DMS 273 treated with DMSO at 0.1 percent for 48 hours (cell line): Measurements from ENCODE around the gene SAP130.

Experiments used
- DNase-seq: peaks from one replicate; lab custom pipeline; 2025; lab: John Stamatoyannopoulos, UW

SAP130 gene

DNA sequence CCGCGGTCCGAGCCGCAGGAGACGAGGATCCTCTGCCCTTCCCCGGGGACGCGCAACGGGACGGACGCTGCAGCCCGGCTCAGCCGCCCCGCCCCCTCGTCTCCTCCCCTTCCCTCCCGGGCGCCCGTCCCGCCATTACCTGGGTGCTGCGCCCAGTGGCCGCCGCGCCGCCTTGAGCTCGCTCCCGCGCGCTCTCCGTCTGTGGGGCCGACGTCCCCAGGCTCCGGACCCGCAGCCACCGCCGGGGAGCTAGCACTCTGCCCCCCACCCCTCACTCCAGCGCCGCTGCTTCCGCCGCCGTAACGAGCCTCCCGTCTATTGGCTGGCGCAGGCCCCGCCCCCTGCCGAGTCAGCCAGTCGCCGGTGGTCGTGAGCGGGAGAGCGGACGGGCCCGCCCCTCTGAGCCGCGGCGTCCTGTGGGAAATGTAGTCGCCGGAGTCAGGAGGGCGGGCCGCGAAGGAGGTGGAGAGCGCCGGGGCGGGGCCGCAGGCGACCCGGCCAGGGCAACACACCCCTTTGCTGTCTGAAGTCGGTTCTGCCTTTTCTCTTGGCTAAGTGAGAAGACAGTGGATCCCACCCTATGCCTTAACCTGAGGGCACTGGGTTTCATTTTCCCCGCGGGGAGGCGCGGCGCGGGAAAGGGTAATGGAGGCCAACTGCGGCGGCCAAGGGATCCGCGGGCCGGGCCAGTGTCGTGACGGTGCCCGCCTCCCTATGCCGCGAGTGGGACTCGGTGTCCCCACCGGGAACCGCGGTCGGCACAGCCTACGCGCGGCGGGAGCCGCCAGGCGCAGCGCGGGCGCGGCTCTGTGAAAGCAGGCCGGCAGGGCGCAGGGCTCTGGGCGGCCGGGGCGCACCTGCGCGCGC, at the start of gene SAP130:
TSS of gene SAP130 (minus strand) at position 259 of the 867 bp plus-strand sequence. CDS start 1,767 bp downstream, outside the sequence.
- DNase-seq = peak; percentile 93

DNA sequence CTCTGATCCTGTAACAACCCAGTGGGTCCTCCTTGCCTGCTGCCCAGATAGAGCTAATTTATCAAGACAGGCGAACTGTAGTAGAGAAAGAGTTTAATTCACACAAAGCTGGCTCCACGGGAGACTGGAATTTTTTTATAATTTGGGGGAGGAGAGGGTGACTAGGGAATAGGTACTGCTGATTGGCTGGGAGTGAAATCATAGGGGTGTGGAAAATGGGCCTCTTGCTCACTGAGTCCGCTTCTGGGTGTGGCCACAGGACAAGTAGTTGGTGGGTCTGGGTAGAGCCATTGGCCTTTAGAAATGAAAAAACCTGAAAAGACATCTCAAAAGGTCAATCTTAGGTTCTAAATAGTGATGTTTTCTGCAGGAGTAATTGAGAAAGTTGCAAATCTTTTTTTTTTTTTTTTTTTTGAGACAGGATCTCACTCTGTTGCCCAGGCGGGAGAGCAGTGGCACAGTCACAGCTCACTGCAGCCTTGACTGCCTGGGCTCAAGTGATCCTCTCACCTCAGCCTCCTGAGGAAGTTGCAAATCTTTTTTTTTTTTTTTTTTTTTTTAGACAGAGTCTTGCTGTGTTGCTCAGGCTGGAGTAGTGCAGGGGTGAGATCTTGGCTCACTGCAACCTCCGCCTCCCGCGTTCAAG, 48.7 kb upstream of the SAP130 start:
- no peak for DNase-seq

- DNase-seq = no peak
Observed at GRCh38 chr2:128073278-128073677, 45.4 kb upstream of the SAP130 start.

DNA sequence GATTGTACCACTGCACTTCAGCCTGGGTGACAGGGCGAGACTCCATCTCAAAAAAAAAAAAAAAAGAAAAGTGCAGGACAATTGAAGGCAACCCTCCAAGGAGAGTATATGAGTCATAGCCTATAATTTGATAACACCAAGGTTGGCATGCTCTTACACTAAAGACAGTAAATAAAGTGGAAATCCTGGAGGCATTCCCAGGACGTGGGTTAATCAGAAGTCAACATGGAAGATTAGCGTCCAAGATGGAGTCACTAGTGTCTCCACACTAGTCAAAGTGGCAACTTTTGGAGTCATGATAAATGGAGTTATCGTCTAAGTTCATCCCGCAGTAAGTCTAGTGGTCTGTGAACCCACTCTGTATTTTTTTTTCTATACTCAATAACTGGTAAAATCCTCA, 41.9 kb upstream of the SAP130 start:
- DNase-seq = no peak

- no peak for DNase-seq
Observed at GRCh38 chr2:128064353-128064752, 36.5 kb upstream of the SAP130 start.

DNA sequence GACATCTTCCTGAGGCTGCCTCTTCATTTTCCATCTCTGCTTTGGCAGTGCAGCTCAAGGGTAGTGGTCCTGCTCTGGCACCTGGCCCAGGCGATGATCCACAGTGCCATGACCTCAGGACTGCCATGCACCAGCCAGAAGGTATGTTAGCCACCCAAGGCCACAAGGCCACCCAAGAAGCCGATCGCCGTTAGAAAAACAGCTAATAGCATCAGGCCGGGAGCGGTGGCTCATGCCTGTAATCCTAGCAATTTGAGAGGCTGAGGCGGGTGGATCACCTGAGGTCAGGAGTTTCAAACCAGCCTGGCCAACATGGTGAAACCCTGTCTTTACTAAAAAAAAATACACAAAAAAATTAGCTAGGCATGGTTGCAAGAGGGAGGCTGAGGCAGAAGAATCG, 34.7 kb upstream of the SAP130 start:
- no peak for DNase-seq

GRCh38 chr2:128058114-128058513, 30.3 kb upstream of the SAP130 start:
- DNase-seq = no peak

DNA sequence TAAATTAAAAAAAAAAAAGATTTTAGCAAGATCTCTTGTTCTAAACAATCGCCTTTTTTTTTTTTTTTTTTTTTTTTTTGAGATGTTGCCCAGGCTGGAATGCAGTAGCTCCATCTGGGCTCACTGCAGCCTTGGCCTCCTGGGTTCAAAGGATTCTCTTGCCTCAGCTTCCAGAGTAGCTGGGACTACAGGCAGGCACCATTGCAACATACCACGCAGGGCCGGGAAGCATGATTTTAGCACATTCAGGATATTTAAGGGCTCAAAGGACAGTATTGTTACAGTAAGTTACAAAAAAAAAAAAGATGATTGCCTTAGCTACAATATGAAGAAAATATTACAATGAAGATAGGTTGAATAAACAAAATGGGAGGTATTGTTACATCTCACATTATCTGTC, 29.5 kb upstream of the SAP130 start:
- no peak for DNase-seq

DNA sequence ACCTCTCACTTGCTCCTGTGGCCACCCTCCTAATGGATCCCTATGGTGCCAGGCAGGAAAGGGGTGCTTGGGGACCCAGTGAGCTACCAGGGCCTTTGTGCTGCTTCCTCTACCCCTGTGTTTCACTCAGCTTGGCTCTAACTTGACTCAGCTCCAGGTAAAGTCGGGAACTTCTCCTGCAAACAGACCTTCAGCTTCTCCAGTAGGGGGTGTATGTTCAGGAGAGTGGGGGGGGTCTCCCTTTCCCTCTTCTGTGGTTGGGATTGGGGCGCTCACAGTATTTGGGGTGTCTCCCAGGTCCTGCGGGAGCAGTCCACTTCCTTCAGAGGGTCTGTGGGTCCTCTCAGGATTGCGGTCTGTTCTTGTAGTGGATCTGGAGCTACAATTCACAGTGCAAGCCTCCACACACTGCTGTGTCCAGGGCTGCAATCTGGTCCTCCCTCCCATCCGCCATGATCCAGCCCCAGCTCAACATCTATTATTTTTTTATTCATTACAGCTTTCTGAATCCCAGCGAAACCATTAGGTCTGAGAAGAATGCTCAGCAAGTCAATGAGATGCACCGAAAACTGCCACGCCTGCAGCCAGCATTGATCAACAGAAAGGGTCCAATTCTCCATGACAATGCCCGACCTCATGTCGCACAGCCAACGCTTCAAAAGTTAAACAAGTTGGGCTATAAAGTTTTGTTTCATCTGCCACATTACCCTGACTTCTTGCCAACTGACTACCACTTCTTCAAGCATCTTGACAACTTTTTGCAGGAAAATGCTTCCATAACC, 26.4 kb upstream of the SAP130 start:
- no peak for DNase-seq

DNA sequence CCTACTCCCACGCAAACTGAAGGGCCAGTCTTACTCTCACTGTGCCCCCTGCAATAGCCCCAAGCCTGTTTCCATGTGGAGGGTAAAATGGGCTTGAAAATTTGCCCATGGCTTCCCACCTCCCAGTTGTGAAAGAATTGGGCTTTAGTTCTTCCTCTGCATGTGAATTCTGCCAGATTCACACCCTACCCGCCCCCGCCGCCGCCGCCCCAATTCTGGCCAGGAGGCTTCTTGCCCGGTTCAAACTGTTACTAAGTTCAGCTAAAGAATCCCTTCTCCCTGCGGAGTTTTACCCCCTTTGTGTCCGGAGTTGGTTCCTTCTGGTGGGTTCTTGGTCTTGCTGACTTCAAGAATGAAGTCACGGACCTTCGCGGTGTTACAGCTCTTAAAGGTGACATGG, 25.5 kb upstream of the SAP130 start:
- DNase-seq = no peak

GRCh38 chr2:128043041-128043440, 15.2 kb upstream of the SAP130 start:
- no peak for DNase-seq

DNA sequence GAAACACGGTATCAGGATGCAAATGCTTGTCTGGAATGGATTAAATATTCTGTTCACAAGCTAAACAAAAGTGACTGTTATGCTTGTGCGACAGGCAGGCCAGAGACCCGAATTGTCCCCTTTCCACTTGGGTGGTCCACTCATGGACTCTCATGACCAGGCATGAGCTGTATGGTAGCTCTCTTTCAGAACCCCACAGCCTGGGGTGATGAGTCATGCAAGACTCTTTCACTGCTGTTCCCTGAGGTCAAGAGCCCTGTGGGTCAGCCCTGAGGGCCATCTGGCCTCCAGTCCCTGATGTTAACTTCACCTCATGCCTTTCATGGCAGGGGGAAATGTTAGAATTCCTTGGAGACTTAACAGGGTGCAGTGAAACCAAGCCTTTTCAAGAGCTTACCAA, 13.7 kb upstream of the SAP130 start:
- no peak for DNase-seq

DNA sequence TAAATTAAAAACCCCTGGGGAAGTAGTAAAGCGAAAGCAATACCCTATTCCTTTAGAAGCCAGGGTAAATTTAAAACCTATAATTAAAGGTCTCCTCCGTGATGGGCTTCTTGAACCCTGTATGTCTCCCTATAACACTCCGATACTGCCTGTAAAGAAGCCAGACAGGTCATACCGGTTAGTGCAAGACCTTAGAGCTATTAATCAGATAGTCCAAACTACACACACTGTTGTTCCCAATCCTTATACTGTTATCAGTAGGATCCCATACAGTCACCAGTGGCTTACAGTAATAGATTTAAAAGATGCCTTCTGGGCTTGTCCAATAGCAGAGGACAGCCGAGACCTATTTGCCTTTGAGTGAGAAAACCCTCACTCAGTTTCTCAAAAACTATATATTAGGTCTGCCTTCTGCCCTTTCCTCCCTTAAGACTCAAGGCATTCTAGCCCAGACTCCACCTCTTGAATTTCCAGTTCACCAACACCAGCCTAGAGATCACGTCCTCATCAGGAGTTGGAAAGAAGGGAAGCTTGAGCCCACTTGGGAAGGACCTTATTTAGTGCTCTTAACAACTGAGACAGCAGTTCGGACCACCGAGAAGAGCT, 12.4 kb upstream of the SAP130 start:
- DNase-seq = no peak

GRCh38 chr2:128039535-128039934, 11.7 kb upstream of the SAP130 start:
- no peak for DNase-seq

DNA sequence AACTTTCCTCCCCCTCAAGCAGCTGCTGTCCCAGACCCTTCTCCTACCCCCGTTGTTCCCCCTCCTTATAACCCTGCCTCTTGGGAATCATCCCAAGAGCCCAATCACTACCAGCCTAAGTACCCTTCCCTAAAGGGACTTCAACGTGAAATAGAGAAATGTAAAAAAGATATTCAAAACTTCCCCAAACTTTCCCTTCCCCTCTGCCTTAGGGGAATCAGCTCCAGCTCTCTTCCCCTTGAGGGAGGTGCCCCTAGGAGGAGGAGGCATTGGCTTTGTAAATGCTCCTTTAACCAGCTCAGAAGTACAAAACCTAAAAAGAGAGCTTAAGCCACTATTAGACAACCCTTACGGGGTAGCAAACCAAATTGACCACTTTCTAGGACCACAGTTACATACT, 10.6 kb upstream of the SAP130 start:
- no peak for DNase-seq

DNA sequence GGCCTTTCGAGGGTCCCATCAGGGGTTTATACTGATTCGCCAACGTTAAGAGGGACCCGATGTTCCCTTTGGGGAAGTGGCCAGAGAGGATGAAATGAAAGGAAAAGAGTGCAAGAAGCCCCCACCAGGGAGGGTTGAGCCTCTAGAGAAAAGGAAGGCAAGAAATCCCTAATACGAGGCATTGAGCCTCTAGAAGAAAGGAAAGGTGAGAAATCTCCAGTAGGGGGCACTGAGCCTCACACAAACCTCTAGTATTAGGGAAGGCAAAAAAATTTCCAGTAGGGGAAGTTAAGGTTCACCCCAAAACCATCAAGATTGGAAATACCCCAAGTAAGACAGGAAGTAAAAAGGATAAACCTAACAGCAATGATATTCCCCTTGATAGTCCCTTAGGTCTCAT, 9.8 kb upstream of the SAP130 start:
- DNase-seq = no peak

DNA sequence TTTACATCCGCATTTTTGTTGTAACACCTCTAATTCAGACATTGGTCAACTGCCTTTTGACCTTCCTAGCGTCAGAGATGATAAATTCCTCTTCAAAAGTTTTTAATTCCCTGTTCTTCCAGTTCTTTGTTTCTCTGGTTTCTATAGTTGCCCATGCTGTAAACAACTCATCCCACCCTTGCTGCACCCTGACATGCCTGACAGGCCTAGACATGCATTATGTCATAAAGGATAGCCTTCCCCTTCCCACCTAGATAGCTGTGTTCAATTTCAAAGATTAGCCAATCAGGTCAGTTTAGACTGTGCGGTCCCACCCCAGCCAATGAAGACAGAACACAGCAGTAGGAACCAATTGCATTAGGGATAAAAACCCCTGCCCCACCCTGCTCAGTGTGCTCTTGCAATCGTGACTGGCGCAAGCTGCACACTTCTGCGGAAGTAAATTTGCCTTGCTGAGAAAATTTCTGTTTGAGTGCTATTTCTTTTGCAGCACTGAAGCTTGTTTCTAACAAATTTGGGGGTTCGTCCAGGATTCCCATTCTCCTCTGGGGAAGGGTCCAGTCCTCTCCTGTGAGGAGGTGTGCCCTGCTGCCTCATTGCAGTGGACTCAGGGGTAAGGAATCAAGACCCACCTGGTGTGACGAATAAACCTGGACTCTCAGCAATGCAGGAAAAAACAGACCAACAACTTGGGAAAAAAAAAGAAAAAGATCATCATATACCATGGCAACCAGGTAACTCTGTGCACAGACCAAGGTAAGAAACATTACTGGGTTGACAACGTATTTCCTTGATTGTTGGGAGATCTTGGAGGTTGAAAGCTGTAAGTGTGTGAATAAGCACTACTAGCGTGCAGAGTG, 9.1 kb upstream of the SAP130 start:
- no peak for DNase-seq

DNA sequence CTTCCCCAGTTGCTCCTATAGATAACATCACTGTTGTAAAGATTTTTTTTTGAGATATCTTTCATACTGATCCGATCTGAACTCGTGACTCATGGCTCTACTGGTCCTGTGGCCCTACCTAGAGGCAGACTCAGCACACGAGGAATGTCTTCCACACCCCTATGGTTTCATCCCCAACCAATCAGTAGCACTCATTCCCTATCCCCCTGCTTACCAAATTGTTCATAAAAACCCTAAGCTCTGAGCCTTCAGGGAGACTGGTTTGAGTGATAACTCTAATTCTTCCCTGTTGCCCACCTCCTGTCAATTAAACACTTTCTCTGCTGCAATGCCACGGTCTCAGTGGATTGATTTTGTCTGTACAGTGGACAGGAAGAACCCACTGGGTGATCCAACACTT, 4.2 kb upstream of the SAP130 start:
- no peak for DNase-seq

- no peak for DNase-seq
Observed at GRCh38 chr2:128028668-128029054, 802 bp upstream of the SAP130 start.

DNA sequence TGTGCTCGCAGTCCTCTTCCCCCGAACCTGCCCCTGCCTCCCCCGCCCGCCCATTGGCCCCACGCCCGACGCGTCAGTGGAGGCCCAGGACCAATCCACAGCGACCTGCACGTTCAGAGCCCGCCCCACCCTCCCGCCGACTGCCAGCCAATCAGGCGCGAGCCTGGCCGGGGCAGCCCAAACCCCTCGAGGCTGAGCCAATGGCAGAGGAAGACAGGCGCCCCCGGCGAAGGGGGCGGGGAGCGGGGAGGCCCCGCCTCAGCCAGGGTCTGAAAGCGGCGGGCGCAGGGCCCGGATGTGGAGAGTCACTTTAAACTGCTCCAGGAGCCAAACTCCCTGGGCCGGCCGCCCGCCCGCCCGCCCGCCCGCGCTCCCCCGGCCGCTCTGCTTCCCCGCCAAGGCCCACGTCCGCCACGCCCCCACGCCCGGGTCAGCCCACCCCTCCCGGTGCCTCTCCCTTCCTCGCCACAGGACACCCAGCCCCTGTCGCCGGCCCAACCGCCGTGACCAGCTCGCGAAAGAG, 520 bp downstream of the SAP130 start:
- DNase-seq = peak; percentile 97
